Caco-2 (cell line): Measurements from ENCODE around the gene RNF20. TPM values are rescaled to one million over a fixed set of nuclear protein-coding genes. Genes with fewer than 3 reads are reported as not detected.

Experiments
- BruUV-seq: library from RNA; stranded (reverse); fragments of 400-500 nt; replicated peaks from 2 replicates; lab custom pipeline; 2021; lab: Mats Ljungman, UMichigan
- CTCF ChIA-PET: fragments of 300-600 bp; sonication (Branson Sonifier 250); formaldehyde crosslinking; loops from one replicate; lab custom pipeline; 2022; ENCODE audit warnings: antibody characterized with exemption; lab: Charles Lee
- POLR2A ChIA-PET: fragments of 300-600 bp; sonication (Branson Sonifier 250); formaldehyde crosslinking; loops from one replicate; lab custom pipeline; 2022; ENCODE audit warnings: antibody characterized with exemption; lab: Charles Lee
- DNase-seq, 2 experiments: peaks; one replicate each; pipeline versions ENCODE4 v3.0.0 to v3.0.0-alpha.2; 2020 to 2022
- H3K27me3 ChIP-seq: replicated peaks from 2 replicates; pipeline ENCODE4 v1.6.0; 2011; ENCODE audit warnings: low read length; ENCODE audit not compliant: control insufficient read depth, insufficient read depth
- H3K36me3 ChIP-seq: 2 replicates; pipeline ENCODE4 v1.5.1; 2011; ENCODE audit warnings: low read length; ENCODE audit not compliant: control insufficient read depth, insufficient read depth
- H3K4me1 ChIP-seq: fragments of 250-450 bp; sonication (Bioruptor Pico); 2 replicates; pipeline ENCODE4 v1.5.1; 2020; ENCODE audit warnings: mild to moderate bottlenecking
- H3K4me3 ChIP-seq: 2 replicates; pipeline ENCODE4 v1.5.1; 2011; ENCODE audit warnings: low read depth, mild to moderate bottlenecking, control low read depth, low read length
- H3K9me3 ChIP-seq: fragments of 250-450 bp; sonication (Bioruptor Pico); 2 replicates; pipeline ENCODE4 v1.5.1; 2020; ENCODE audit warnings: mild to moderate bottlenecking, moderate library complexity
- H3K27ac Mint-ChIP-seq: one replicate; pipeline ENCODE4 v1.8.0; 2022; ENCODE audit warnings: mixed read lengths; ENCODE audit not compliant: unreplicated experiment
- H3K27me3 Mint-ChIP-seq: one replicate; pipeline ENCODE4 v1.8.0; 2022; ENCODE audit warnings: mixed read lengths; ENCODE audit not compliant: insufficient read depth, unreplicated experiment
- H3K36me3 Mint-ChIP-seq: one replicate; pipeline ENCODE4 v1.8.0; 2022; ENCODE audit warnings: mild to moderate bottlenecking, mixed read lengths; ENCODE audit not compliant: insufficient read depth, unreplicated experiment
- H3K4me1 Mint-ChIP-seq: one replicate; pipeline ENCODE4 v1.8.0; 2022; ENCODE audit warnings: low read depth, mixed read lengths; ENCODE audit not compliant: unreplicated experiment
- H3K4me3 Mint-ChIP-seq: one replicate; pipeline ENCODE4 v1.8.0; 2022; ENCODE audit warnings: mild to moderate bottlenecking, moderate library complexity, mixed read lengths; ENCODE audit not compliant: unreplicated experiment
- H3K9me3 Mint-ChIP-seq: one replicate; pipeline ENCODE4 v1.8.0; 2022; ENCODE audit warnings: mixed read lengths; ENCODE audit not compliant: unreplicated experiment
- intact Hi-C: fragments of 100-400 bp; cut with micrococcal nuclease; formaldehyde crosslinking; loops from one replicate; pipeline ENCODE4 v1.10.0; 2022; ENCODE audit not compliant: unreplicated experiment
- total RNA-seq: library from RNA; stranded (reverse); gene quantifications from 2 replicates; pipeline ENCODE4 v1.2.3, GENCODE V29; 2022
- TF ChIP-seq, protein P1 (sequence below), 2 experiments: fragments of 200-600 bp in 1 of 2; IDR thresholded peaks; 1 replicate in 1 of 2; 2 replicates in 1 of 2; pipeline versions ENCODE4 v1.5.1 to v1.8.0; 2011 to 2022; ENCODE audit warnings: antibody characterized with exemption in 1 of 2, control low read depth in 1 of 2, inconsistent platforms in 1 of 2, low read depth in 1 of 2, low read length in 1 of 2, mild to moderate bottlenecking in 1 of 2, moderate library complexity in 1 of 2; ENCODE audit not compliant: insufficient read depth in 1 of 2, severe bottlenecking in 1 of 2, unreplicated experiment in 1 of 2

Gene RNF20
- total RNA-seq, 1 experiment from 2014 or later = 37.4 TPM

GRCh38 chr9:101536351-101536750 is 2.7 kb downstream of the RNF20 start:
- ChIA-PET POLR2A (no interaction called here), CTCF (no interaction called here)
- H3K27me3 Mint-ChIP-seq = no peaks in the 10 kb centered on the region
- peaks cover 9% of the 10 kb centered on the region for H3K36me3 Mint-ChIP-seq
- H3K27ac Mint-ChIP-seq = no peak overlapping the region
- DNase-seq = no peak
- BruUV-seq = no TSS peak
- TF ChIP-seq, protein P1, sequence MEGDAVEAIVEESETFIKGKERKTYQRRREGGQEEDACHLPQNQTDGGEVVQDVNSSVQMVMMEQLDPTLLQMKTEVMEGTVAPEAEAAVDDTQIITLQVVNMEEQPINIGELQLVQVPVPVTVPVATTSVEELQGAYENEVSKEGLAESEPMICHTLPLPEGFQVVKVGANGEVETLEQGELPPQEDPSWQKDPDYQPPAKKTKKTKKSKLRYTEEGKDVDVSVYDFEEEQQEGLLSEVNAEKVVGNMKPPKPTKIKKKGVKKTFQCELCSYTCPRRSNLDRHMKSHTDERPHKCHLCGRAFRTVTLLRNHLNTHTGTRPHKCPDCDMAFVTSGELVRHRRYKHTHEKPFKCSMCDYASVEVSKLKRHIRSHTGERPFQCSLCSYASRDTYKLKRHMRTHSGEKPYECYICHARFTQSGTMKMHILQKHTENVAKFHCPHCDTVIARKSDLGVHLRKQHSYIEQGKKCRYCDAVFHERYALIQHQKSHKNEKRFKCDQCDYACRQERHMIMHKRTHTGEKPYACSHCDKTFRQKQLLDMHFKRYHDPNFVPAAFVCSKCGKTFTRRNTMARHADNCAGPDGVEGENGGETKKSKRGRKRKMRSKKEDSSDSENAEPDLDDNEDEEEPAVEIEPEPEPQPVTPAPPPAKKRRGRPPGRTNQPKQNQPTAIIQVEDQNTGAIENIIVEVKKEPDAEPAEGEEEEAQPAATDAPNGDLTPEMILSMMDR (IDR thresholded peaks at IDR 0.05; ENCODE audit: insufficient read depth in 1 of 2, low read depth in 1 of 2, low read length in 1 of 2, severe bottlenecking in 1 of 2, unreplicated experiment in 1 of 2) = no peak
- no peak overlapping the region for H3K4me3 Mint-ChIP-seq
- H3K4me1 Mint-ChIP-seq = no peaks in the 10 kb centered on the region
- no peak overlapping the region for H3K4me3 ChIP-seq
- H3K36me3 ChIP-seq = no peaks in the 10 kb centered on the region
- intact Hi-C loops = no loop called here
- H3K4me1 ChIP-seq = no peaks in the 10 kb centered on the region
- H3K27me3 ChIP-seq = no peaks in the 10 kb centered on the region
- H3K9me3 Mint-ChIP-seq = no peaks in the 10 kb centered on the region
- no peaks in the 10 kb centered on the region for H3K9me3 ChIP-seq

GRCh38 chr9:101536938-101537337 is 3.3 kb downstream of the RNF20 start:
- Mint-ChIP-seq H3K9me3 (no peaks in the 10 kb centered on the region), H3K4me3 (no peak overlapping the region), H3K27ac (no peak overlapping the region), H3K27me3 (no peaks in the 10 kb centered on the region), H3K36me3 (peaks cover 9% of the 10 kb centered on the region), H3K4me1 (no peaks in the 10 kb centered on the region)
- CTCF ChIA-PET = no interaction called here
- peak in 1 of 2 experiments; percentile 41 for DNase-seq
- TF ChIP-seq, protein P1 (IDR thresholded peaks at IDR 0.05; ENCODE audit: insufficient read depth in 1 of 2, low read depth in 1 of 2, low read length in 1 of 2, severe bottlenecking in 1 of 2, unreplicated experiment in 1 of 2) = no peak
- Histone ChIP-seq H3K36me3 (no peaks in the 10 kb centered on the region), H3K4me3 (no peak overlapping the region), H3K9me3 (no peaks in the 10 kb centered on the region), H3K27me3 (no peaks in the 10 kb centered on the region), H3K4me1 (no peaks in the 10 kb centered on the region)
- POLR2A ChIA-PET = no interaction called here
- intact Hi-C loops = no loop called here
- BruUV-seq = no TSS peak

DNA sequence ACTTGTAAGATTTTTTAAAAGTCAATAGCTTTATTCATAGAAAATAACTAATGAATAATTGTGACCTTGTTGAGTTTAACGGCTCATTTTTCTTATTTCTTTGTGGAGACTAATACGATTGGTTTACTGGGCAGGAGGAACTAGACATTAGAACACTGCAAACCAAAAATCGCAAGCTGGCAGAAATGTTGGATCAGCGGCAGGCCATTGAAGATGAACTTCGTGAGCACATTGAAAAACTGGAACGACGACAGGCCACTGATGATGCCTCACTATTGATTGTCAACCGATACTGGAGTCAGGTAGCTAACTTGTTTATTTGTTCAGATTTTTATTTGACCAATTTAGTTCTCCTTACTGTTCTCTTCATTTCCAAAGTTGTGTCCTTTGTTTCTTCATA is 6.4 kb downstream of the RNF20 start:
- Histone ChIP-seq H3K4me1 (no peaks in the 10 kb centered on the region), H3K9me3 (no peaks in the 10 kb centered on the region), H3K36me3 (no peaks in the 10 kb centered on the region), H3K27me3 (no peaks in the 10 kb centered on the region), H3K4me3 (no peak overlapping the region)
- ChIA-PET CTCF (no interaction called here), POLR2A (no interaction called here)
- Mint-ChIP-seq H3K4me3 (no peak overlapping the region), H3K36me3 (no peaks in the 10 kb centered on the region), H3K4me1 (no peaks in the 10 kb centered on the region), H3K27ac (no peak overlapping the region), H3K9me3 (no peaks in the 10 kb centered on the region), H3K27me3 (no peaks in the 10 kb centered on the region)
- TF ChIP-seq, protein P1 (IDR thresholded peaks at IDR 0.05; ENCODE audit: insufficient read depth in 1 of 2, low read depth in 1 of 2, low read length in 1 of 2, severe bottlenecking in 1 of 2, unreplicated experiment in 1 of 2) = no peak
- BruUV-seq = no TSS peak
- no peak for DNase-seq
- intact Hi-C loops = no loop called here
